GM18951 (cell line): ENCODE measurements around the gene ITGA5.

ENCODE experiments used
- POLR2A ChIP-seq: IDR thresholded peaks from 4 replicates; pipeline ENCODE4 v1.6.1; 2011; ENCODE audit warnings: mild to moderate bottlenecking; ENCODE audit not compliant: insufficient read length, insufficient read depth; ENCODE audit errors: extremely low read depth
- in situ Hi-C: fragments of 300-500 bp; cut with MboI; formaldehyde crosslinking; loops from one replicate; pipeline ENCODE4 v1.12.0; 2022; ENCODE audit warnings: low sequenced_read_pairs, mixed read lengths, inconsistent platforms; ENCODE audit not compliant: unreplicated experiment

Gene ITGA5

DNA sequence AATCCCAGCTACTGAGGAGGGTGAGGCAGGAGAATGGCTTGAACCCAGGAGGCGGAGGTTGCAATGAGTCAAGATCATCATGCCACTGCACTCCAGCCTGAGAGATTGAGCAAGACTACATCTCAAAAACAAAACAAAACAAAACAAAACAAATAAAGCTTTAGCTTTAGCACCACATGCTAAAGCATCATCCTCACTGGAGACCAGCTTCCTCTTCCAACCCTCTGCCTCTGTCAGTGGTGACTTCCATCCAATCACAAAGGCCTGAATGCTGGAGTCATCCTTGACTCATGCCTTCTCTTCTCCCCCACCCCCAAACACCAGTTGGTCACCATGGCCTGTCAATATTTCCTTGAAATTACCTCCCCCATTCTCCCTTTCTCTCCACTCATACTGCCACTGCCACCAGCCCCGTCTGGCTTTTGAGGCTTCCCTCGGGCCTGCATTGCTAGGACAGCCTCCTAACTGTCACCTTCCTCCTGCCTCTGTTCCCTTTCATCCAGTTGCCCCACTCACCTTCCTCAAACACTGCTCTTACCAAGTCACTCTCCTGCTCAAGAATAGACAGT is 35.9 kb downstream of the ITGA5 start:
- no peak for TF ChIP-seq POLR2A
- in situ Hi-C loops = no loop called here

DNA sequence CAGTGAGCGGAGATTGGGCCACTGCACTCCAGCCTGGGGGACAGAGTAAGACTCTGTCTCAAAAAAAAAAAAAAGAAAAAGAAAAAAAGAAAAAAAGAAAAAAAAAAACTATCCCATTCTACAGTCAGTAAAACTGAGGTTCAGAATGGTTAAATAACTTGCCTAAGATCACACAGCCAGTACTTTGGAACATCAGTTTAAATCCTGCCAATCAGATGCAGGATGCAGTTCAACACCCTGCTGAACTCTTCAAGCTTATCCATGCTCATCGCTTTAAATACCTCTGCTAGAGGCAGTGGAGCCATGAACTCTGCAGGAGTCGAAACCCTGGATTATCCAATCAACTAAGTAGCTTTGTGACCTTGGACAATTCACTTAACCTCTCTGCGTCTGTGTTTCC is 37.9 kb downstream of the ITGA5 start:
- TF ChIP-seq POLR2A = no peak
- in situ Hi-C loops = no loop called here

DNA sequence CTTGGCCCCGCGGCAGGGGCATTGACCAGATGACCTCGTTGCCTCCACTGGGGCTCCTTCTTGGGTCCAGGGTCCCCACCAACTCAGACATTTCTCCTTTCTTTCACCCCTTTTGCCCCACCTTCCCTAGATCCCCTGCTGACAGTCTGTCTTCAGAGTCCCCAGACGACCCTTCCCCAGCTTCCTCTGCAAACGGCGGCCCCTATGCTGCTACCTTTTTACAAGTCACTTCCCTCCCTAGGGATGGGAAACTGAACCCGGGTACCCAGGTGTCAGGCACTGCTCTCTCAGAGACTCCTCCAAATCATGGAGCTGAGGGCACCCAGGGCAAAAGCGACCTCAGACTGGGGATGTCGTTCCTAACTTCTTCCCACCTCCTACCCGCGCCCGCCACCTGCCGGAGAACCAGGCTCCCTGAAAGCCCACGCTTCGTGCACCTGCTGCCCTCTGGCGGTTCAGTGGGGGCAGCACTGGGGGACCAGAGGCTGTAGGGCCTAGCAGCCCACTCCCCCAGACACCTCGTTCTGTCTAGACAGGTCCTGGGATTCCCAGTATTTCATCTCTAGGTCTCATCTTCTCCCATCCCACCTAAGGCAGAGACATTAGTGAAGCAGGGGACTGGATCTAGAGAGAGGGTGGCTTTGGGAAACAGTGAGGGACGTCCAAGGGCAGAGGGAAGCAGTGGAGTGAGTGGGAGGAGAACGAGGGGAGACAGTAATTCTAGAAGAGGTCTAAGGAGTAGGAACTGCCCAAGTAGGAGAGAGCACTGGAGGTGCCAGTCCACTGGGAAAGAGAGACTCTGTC is 39.5 kb downstream of the ITGA5 start:
- in situ Hi-C loops = no loop called here
- no peak for TF ChIP-seq POLR2A

DNA sequence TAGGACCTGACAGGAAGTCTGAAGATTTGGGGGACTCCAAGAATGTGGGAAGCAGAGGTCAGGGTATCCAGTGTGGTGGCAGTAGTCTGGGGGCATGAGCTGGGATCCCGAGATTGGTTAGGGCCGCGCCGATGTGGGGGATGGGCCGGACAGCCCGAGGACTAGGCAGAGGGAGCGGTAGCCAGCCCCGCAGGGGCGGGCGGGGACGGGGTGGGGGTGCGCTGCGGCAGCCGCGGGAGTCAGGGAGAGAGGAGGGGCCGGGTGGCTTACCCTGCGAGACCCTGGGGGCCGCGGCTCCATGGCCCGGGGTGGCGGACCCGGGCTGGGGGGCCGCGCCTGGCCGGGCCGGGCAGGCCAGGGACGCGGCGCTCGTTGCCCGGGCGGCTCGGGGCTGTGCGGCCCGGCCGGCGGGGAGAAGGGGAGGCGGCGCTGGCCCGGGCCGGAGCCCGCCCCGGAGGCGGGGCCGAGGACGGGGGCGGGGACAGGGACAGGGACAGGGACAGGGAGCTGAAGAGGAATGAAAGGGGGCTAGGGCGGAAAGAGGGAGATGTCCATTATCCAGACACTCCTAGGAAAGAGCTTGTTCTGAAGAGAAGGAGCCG is 40.2 kb downstream of the ITGA5 start:
- no peak for TF ChIP-seq POLR2A
- in situ Hi-C loops = no loop called here

DNA sequence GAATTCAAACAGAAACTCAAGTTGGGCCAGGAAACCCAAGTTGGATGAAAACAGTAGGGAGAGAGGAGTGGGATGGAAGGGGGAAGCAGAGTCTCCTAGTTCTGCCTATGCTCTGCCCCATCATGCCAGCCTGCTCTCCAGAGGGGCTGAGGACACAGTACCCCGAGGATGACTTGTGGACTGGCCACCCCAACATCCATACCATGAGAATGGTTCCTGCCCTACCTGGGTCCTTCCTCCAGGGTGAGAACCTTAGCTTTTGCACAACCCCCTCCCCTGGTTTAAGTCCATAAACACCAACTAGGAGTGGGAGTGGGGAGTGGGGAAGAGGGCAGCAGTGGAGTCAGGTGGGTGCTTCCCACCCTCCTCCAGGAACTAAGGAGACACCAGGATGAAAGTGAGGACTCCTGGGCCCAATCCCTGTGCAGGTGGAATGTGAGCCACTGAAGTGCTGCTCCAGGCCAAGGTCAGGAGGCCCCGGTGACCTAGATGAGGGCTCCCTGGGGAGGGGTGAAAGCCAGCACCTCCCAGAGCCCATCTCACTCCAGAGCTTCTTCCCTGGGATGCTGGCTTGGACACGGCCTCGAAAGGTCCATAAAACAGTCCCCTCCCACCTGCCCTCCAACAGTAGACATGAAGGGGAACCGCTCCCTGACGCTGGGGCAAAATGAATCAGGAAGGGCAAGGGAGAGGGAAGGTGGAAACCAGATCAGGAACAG is 41.1 kb downstream of the ITGA5 start:
- in situ Hi-C loops = no loop called here
- TF ChIP-seq POLR2A = no peak

DNA sequence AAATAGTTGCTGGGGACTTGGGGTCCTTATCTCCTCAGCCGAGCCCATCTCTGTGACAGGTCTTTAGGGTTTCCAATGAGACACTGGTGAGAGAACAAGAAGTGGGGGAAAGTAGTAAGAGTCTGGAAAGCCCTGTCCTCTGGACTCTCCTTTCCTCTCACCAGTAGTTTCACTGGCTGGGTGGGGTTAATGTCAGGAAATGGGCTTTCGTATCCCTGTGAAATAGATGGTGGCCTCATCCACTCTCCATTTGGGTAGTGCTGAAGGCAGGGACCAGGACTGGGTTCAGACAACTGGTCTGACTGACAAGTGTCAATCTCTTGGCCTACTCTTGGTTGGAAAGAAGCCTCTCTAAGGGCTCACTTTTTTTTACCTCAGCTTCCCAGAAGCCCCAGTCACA is 42.1 kb downstream of the ITGA5 start:
- no peak for TF ChIP-seq POLR2A
- in situ Hi-C loops = no loop called here

DNA sequence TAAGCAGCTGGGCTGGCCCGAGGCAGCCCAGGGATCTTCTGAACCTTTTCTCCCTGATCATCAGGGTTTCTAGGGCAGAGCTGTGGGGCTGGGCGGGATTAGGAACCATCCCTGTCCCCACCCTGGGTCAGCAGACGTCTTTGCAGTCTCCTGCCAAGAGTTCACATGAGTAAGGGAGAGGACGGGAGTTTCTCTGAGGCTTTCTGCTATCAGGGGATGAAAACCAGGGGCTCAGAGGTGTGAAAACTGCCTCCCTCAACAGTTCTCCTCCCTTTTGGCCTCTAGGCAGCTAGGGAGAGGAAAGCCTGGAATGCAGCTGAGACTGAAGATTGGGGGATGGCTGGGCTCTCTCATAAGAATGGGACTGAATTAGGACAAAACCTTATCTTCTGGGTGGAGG is 42.5 kb downstream of the ITGA5 start:
- in situ Hi-C loops = no loop called here

DNA sequence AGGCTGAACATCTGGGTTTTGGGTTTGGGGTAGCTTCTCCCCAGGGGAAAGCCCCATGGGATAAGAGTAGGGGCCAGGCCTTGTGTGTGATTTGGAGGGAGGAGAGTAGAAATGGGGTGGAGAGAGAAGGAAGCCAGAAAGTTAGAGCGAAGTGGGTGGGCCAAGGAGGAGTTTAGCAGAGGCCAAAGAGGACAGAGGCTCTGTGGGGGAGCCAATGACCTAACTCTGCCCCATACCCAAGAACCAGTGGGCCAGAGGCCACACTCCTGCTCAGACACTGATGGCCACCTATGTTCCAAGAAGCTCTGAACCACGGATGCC is 43.8 kb downstream of the ITGA5 start:
- TF ChIP-seq POLR2A = no peak
- in situ Hi-C loops = no loop called here

More for the DNA sequence above, 42.5 kb downstream of the ITGA5 start:
- TF ChIP-seq POLR2A = no peak

DNA sequence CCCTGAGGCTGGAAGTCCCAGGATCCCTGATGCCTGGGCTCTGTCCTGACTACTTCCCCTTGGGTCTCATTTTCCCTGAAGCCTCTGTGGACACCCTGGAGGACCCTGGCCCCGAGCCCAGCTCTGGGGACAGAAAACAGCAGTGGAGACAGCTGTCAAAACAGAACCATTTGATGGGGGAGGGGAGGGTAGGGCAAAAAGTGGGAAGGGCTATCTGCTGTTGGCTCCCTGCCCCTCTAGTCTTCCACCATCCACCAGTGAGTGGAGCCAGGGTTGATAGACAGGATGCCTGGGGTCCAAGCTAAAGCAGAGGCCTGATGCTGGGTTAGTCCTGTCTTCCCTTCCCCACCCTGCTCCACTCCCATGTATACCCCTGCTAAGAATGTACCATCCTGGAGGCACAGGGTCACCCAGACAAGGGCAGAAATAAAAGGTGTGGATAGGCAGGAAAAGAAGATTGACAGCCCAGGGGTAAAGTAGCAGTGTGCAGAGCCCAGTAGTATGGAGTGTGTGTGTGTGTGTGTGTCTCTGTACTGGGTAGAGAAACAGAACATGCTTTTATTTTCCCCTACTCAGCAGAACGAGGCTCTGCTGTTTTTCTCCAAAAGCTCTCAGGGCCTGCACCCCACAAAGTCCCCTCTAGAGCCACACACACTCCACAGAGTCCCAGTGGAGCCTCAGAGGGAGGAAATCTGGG is 44.4 kb downstream of the ITGA5 start:
- in situ Hi-C loops = loop anchor here (25.0 kb wide), 1 partner anchor 362 kb away; the partner anchor contains the start of genes HOXC8 and HOXC9

DNA sequence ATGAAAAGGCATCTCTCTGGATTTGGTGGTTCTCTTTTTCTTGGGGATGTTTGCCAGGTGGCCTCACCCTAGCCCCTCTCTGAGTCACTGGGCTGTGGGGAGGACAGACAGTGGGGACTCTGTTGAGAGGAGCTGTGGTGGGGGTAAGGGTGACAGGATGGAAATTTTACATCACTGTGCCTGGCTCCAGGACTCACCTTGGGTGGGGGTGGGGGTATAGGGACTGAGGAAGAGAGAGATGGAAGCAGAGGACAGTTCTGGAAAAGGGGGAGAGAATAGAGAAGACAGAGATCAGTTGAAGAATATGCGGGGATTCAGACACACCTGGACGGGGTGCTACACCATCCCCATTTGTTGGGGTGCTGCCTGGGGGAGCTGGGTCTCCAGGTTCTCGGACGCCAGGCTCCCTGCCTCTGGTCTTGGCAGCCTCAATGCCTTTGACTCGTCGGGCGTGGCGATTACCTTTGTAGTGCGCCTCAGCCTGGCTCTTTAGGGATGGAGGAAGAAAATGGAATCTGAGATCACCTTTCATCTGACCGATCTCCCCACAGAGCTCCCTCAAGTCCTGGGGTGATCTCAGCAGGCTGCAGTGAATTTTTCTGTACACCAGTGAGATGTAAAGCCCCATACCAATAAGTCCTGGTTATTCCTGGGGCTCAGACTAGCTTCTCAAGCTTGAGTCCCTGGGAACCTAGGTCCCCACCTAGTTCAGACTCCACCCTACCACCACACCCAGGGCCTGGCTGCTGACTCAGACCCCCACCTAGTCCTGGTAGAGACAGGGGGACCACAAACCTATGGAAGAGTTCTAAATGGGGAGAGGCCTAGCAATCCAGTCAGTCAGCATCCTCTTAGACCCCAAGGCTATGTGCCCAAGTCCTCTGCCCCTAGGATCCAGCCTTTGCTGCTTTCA is 45.2 kb downstream of the ITGA5 start:
- in situ Hi-C loops = loop anchor here (25.0 kb wide), 1 partner anchor 362 kb away; the partner anchor contains the start of genes HOXC8 and HOXC9
- TF ChIP-seq POLR2A = no peak

More for the DNA sequence above, 44.4 kb downstream of the ITGA5 start:
- no peak for TF ChIP-seq POLR2A

DNA sequence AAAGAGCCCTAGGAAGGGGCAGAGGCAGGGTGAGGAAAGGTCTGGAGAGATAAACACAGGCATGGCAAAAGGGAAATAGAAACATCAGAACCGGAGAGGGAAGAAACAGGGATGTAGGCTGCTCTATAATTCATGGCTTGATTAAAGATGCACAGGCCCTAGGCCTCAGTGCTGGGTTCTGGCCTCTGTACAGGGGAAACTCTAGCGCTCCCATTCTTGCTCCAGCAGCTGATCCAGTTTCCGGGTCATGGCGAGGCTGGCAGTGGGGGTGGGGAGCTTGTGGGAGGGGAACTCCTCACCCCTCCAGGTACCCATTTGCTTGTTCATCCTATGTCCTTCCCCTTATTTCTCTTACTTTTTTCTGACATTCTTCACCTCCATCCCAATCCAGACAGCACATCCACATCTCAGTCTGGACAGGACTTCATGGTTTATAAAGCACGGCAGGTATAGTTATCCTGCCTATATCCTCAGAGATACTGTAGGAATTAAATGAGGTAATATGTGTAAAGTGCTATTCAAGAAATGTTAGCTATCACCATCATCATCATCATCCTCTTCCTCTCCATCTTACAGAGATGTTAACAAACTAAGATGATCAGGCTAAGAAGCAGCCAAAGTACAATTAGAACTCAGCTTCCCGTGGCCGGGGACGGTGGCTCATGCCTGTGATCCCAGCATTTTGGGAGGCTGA is 46.8 kb downstream of the ITGA5 start:
- in situ Hi-C loops = loop anchor here (25.0 kb wide), 1 partner anchor 360 kb away; the partner anchor contains the start of genes HOXC8 and HOXC9
- no peak for TF ChIP-seq POLR2A
